Panc1 (cell line): Measurements from ENCODE around the gene BICD1. TPM values are rescaled to one million over a fixed set of nuclear protein-coding genes. Genes with fewer than 3 reads are reported as not detected.
A peak's percentile ranks its signal among the peaks of the same experiment; 100 is the strongest.

Experiments used
- ATAC-seq: fragments of 200-7000 bp; cut with Tn5 transposase; 2 replicates; pipeline ENCODE4 v1.9.1; 2020; ENCODE audit warnings: mild to moderate bottlenecking, moderate library complexity
- BruUV-seq: library from RNA; stranded (reverse); fragments of 400-500 nt; replicated peaks from 2 replicates; lab custom pipeline; 2021; lab: Mats Ljungman, UMichigan
- CTCF ChIA-PET: fragments of 300-600 bp; sonication (Branson Sonifier 250); formaldehyde crosslinking; loops from one replicate; lab custom pipeline; 2022; ENCODE audit warnings: antibody characterized with exemption; lab: Charles Lee
- POLR2A ChIA-PET: fragments of 300-600 bp; sonication (Branson Sonifier 250); formaldehyde crosslinking; loops from one replicate; lab custom pipeline; 2022; ENCODE audit warnings: antibody characterized with exemption; lab: Charles Lee
- DNase-seq: peaks from one replicate; pipeline ENCODE4 v3.0.0-alpha.2; 2010; ENCODE audit warnings: low read depth, low spot score
- H3K27ac ChIP-seq: 2 replicates; pipeline ENCODE4 v1.5.1; 2011; ENCODE audit warnings: mild to moderate bottlenecking, low read length, inconsistent platforms
- H3K27me3 ChIP-seq: fragments of 200-500 bp; sonication (Bioruptor generic); 2 replicates; pipeline ENCODE4 v1.6.0; 2014; ENCODE audit warnings: low read length, inconsistent platforms; ENCODE audit not compliant: control insufficient read depth, insufficient read depth
- H3K36me3 ChIP-seq: fragments of 200-500 bp; sonication (Bioruptor generic); 2 replicates; pipeline ENCODE4 v1.5.1; 2014; ENCODE audit warnings: inconsistent platforms, mild to moderate bottlenecking, low read length, moderate library complexity; ENCODE audit not compliant: control insufficient read depth, insufficient read depth
- H3K4me1 ChIP-seq: 2 replicates; pipeline ENCODE4 v1.5.1; 2011; ENCODE audit warnings: inconsistent platforms, mild to moderate bottlenecking, low read length, moderate library complexity; ENCODE audit not compliant: control insufficient read depth, insufficient read depth
- H3K4me3 ChIP-seq, 2 experiments: 2 replicates each; pipeline ENCODE4 v1.5.1; 2011 to 2012; ENCODE audit warnings: low read depth in 2 of 2, low read length in 2 of 2, mild to moderate bottlenecking in 2 of 2, inconsistent platforms in 1 of 2, moderate library complexity in 1 of 2
- H3K9me3 ChIP-seq: fragments of 200-500 bp; sonication (Bioruptor generic); 2 replicates; pipeline ENCODE4 v1.5.1; 2014; ENCODE audit warnings: low read depth, mild to moderate bottlenecking, inconsistent platforms, low read length, moderate library complexity; ENCODE audit not compliant: control insufficient read depth, insufficient read depth
- CTCF ChIP-seq: fragments of 450-650 bp; IDR thresholded peaks from 2 replicates; pipeline ENCODE4 v1.5.1; 2017; ENCODE audit warnings: mild to moderate bottlenecking
- POLR2AphosphoS5 ChIP-seq: IDR thresholded peaks from 2 replicates; pipeline ENCODE4 v1.6.1; 2012; ENCODE audit warnings: mild to moderate bottlenecking, low read depth, low read length, moderate library complexity
- REST ChIP-seq, 2 experiments: IDR thresholded peaks; 2 replicates each; pipeline ENCODE4 v1.6.1; 2011 to 2012; ENCODE audit warnings: low read depth in 2 of 2, control low read depth in 1 of 2, low read length in 1 of 2, mild to moderate bottlenecking in 1 of 2, moderate library complexity in 1 of 2; ENCODE audit not compliant: insufficient read depth in 1 of 2
- SIN3A ChIP-seq: IDR thresholded peaks from 2 replicates; pipeline ENCODE4 v1.6.1; 2012; ENCODE audit warnings: low read depth, mild to moderate bottlenecking, low read length, moderate library complexity, borderline replicate concordance; ENCODE audit not compliant: insufficient read depth
- TCF7L2 ChIP-seq: IDR thresholded peaks from 2 replicates; pipeline ENCODE4 v1.6.1; 2011; ENCODE audit warnings: mild to moderate bottlenecking, low read depth, low read length, inconsistent platforms
- in situ Hi-C: cut with HindIII; loops from 2 replicates; pipeline ENCODE4 v1.10.0; 2016; ENCODE audit warnings: low sequenced_read_pairs, low pct_unique_long_range_greater_than_20kb
- intact Hi-C: fragments of 100-400 bp; cut with micrococcal nuclease; formaldehyde crosslinking; loops from one replicate; pipeline ENCODE4 v1.10.0; 2022; ENCODE audit not compliant: unreplicated experiment
- total RNA-seq: library from RNA; stranded (reverse); gene quantifications from one replicate; pipeline ENCODE4 v1.2.1, GENCODE V29; 2021; ENCODE audit not compliant: unreplicated experiment

Gene BICD1
- total RNA-seq, 1 experiment from 2014 or later = 40.0 TPM

GRCh38 chr12:32265951-32266350 is 159.3 kb downstream of the BICD1 start:
- intact Hi-C loops (no loop called here), in situ Hi-C loops (no loop called here)
- BruUV-seq = no TSS peak
- ATAC-seq (no peak), DNase-seq (no peak)
- ChIA-PET POLR2A (no interaction called here), CTCF (no interaction called here)
- H3K27me3 ChIP-seq = no peaks in the 10 kb centered on the region
- no peak overlapping the region for H3K27ac ChIP-seq
- H3K4me3 ChIP-seq = no peak overlapping the region
- H3K9me3 ChIP-seq = no peaks in the 10 kb centered on the region
- 0 out of 2 replicates have a peak, but pooled peaks cover 3% of the 10 kb centered on the region for H3K4me1 ChIP-seq
- TF ChIP-seq SIN3A (no peak), POLR2AphosphoS5 (no peak)
- H3K36me3 ChIP-seq = no peaks in the 10 kb centered on the region

DNA sequence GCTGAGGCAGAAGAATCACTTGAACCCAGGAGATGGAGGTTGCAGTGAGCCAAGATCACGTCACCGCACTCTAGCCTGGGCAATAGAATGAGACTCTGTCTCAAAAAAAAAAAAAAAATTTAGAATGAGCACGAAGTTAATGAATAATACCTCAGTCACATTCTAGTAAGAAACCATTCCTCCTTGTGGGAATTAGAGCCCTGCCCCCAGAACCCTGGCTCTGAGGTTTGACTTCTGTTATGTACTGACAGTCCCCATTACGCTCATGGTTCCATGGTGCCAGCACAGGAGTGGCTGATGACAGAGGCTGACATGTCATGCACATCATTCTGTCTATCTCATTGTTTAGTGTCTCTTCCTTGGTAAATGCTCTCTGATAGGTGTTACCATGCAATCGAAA is 160.1 kb downstream of the BICD1 start:
- TF ChIP-seq SIN3A (no peak), CTCF (no peak), TCF7L2 (no peak)
- ChIA-PET CTCF (no interaction called here), POLR2A (interaction anchor here (0.6 kb wide), 1 partner anchor 274 kb away, joined by 16 read pairs; no protein-coding TSS in a partner anchor)
- intact Hi-C loops = no loop called here
- H3K36me3 ChIP-seq = no peaks in the 10 kb centered on the region
- DNase-seq = no peak
- no peaks in the 10 kb centered on the region for H3K9me3 ChIP-seq
- no peaks in the 10 kb centered on the region for H3K27me3 ChIP-seq
- no TSS peak for BruUV-seq
- H3K4me1 ChIP-seq = 0 out of 2 replicates have a peak, but pooled peaks cover 6% of the 10 kb centered on the region
- in situ Hi-C loops = no loop called here
- no peak overlapping the region for H3K27ac ChIP-seq
- H3K4me3 ChIP-seq = no peak overlapping the region
- ATAC-seq = no peak

DNA sequence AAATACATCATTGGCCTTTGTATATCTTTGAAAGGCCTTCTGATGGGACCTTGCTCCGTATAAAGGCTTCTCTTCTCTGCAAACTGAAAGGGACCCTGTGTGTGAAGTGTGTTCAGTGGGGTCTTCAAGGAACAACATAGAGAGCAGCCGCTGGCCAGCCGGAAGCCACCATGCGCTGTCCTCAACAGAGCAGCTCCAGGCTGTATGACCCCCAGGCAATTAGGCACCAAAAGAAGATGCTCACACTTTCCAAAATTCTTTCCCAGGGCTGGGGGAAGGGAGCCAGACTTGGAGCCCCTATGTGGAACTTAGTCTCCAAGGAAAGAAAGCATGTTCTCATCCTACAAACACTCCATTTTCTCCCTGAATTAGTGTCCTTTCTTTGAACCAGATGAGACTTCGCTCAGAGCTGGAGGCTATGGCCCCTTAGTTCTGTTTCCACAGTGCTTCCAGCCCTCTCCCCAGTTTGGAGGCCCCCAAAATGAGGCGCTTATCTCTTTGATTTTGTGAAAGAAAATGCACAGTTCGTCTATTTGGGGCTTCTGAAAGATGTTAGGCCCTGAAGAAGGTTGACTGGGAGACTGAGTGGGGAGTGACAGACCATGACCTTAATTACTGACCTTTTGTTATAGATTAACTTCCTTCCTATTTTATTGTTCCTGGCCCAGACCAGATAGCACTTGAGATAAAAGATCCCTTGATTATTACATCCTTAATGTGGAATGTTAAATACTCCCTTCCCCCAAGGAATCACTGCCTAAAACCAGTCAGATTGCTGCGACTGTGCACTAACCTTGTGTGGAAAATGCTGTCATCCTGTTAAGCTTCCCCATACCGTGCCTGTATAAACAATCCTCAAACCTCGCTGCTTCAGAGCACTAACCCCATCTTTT is 164.4 kb downstream of the BICD1 start:
- intact Hi-C loops (no loop called here), in situ Hi-C loops (no loop called here)
- H3K4me3 ChIP-seq = no peak overlapping the region
- TF ChIP-seq CTCF (no peak), SIN3A (no peak), REST (IDR thresholded peaks at IDR 0.05; ENCODE audit: insufficient read depth in 1 of 2, low read depth in 2 of 2, low read length in 1 of 2) (no peak), TCF7L2 (no peak), POLR2AphosphoS5 (no peak)
- ChIA-PET POLR2A (interaction anchor here (0.5 kb wide), 2 partner anchors 29 to 510 kb away, joined by 4 read pairs; no protein-coding TSS in a partner anchor), CTCF (no interaction called here)
- peaks cover 6% of the 10 kb centered on the region; the same call in 1 of the 2 replicates for H3K4me1 ChIP-seq
- no peaks in the 10 kb centered on the region for H3K36me3 ChIP-seq
- DNase-seq = no peak
- no TSS peak for BruUV-seq
- no peaks in the 10 kb centered on the region for H3K9me3 ChIP-seq
- H3K27me3 ChIP-seq = no peaks in the 10 kb centered on the region
- H3K27ac ChIP-seq = peak overlapping the region; percentile 7; the same call in 1 of the 2 replicates
- ATAC-seq = no peak
